Left hindlimb (tissue), 1 donor: Measurements from ENCODE around the gene CAMTA1.
"Not testable (repeated sequence)": the region's sequence is repeated elsewhere in the genome, so short reads cannot be mapped to it uniquely, and the experiment has no call there.

ENCODE experiments used
- DNase-seq: peaks from one replicate; pipeline ENCODE4 v3.0.0-alpha.2; 2018

The CAMTA1 gene

DNA sequence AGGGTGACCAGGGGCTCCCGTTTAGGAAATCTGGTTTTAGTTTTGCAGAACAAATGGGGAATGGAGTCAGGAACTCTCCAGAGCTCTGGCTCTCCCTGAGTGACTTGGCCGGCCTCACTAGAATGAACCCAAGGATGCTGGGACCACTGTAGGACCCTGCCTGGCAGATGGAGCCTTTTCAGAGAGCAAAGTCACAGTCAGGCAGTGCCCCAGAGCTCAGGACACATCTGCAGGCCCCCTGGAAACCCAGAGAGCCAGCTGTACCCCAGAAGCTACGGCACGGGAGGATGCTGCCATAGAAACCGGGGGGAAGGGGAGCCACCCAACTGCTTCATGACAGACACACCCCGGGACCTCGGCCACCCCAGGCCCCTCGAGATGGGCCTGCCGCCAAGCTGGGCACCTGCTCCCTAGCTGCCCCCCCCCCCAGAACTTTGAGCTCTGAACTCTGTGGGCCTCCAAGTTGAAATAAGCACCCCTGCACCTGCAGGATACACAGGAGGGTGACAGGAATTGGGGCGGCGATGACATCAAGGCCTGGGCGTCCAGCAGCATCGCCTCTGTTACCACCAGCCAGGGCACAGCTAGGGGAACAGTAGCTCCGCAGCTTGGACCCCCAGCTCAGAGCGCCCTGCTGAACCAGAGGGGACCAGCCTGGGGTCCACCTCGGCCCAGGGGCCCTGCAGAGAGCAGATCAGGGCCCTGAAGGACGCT is 894.1 kb downstream of the CAMTA1 start:
- DNase-seq, result peak; percentile 23

DNA sequence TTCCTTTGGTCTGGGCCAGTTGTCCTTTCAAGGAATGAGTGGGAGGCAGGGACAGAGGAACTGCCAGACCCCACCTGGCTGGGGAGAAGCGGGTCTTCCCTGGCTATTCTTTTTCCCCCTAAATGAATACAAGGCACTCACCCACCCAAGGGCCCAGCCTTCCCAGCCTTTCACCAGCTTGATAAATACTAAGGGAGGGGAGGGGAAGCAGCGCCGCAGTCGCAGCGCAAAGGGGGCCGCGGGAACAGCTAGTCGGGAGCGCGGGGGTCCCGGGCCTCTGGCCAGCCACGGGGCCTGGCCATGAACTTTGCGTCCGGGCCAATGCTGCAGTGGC is 894.6 kb downstream of the CAMTA1 start:
- no peak for DNase-seq

DNA sequence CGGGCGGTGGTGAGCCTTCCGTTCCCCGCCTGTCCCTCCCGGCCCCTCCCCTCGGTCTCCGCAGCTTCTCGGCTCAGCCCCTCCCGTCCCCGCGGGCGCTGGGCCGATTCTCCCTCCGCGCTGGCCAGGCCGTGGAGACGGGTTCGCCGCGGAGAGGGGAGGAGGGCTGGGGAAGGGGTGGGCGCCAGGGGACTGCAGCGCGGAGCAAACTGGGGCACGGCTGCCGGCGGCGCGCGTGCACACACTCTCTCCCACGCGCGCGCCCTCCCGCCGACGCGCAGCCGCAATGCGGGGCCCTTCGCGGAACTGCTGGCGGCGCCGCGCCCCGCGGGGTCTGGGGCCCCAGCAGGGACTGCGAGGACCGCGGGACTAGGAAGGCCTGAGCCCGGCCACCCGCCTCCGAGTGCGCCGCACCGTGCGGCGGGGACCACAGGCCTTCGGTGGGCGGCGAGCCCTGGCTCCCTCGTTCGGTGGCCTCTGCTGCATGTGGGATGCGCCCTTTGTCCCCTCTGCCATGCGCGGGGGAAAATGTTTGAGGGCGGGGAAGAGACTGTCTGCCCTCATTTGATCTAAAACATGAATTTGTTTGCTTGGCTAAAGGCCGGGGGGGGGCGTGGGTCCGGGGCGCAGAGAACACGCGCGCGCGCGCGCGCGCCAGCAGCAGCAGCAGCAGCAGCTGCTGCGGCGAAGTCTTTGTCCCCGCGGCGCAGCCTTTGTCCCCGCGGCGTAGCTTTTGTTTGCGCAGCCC is 895.1 kb downstream of the CAMTA1 start:
- DNase-seq, result peak; percentile 85

DNA sequence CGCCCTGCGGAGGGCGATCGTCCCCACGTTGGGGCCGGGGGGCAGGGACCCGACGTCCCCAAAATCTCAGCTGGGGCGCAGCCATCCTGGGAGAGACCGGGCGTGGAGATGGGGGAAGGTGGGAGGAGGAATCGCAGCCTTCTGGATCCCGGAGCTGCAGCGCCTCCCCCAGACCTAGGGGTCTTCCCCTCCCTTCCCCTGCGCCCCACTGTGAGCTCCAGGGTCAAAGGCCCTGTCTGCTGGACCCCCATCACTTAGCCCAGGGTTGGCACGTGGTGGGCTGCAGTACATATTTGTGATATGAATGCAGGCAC is 895.7 kb downstream of the CAMTA1 start:
- DNase-seq, result no peak

DNA sequence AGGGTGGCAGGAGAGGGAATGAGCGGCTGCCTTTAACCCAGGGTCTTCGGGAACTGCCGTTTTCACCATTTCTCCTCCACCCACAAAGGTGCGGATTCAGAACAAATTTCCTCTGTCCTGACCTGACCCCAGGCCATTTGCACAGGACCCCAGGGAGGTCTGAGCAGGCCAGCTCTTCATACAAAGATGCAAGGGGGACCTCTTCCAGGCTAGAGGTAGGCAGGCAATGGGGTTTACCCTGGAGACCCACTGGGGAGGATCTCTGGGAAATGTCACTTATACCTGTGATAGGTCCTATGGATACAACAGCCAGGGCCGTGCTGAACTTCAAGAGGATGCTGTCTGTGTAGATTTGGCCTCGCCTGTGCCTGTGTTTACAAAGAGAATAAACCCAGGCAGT is 896.1 kb downstream of the CAMTA1 start:
- peak; percentile 26 for DNase-seq

DNA sequence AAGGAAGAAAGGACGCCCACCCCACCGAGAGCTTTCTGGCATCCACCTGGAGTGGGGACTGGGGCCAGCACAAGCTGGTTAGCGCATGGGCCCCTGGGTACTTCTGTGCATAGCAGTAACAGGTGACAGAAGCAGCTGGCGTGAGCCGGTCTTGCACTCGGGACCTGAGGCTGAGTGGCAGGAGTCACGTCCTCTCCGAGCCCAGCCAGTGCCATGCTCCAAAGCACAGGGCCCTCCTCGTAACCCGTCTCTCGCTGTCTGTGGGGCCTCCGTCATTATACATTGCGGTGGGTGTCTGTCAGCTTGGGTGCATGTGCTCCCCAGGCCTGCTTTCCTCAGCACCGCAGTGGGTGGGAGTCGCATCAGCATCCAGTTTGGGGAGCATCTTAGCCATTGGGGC is 898.3 kb downstream of the CAMTA1 start:
- peak; percentile 24 for DNase-seq

GRCh38 chr1:7684132-7684531 is 898.9 kb downstream of the CAMTA1 start:
- DNase-seq, result peak; percentile 29

DNA sequence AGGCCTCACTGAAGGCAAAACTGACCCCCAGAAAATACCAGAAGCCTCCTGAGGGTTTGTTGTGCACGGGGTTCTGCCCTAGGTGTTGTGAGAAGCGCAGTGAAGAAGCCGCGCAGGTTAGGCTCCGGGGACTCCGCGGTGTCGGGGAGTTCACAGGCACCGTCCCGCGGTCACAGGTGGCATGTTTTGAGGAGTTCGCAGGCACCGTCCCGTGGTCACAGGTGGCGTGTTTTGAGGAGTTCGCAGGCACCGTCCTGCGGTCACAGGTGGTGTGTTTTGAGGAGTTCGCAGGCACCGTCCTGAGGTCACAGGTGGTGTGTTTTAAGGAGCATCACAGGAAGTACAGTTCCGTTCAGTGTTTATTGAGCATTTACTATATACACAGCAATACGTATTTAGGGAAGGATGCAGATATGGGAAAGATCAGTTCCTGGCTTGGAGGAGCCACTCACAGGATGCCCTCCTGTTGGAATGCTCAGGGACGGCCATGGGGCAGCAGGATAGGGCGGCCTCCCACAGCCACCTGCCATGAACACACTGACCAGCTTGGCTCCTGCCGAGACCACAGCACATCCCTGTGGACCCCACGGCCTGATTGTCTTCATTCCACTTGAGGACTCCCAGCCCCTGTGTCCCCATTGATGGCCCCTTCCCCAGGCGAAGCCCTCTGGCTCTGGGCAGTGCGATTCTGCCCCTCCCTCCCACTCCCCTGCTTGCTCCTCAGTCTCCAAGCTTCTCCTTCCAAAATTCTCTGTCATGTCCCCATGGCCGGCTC is 899.8 kb downstream of the CAMTA1 start:
- no peak for DNase-seq

DNA sequence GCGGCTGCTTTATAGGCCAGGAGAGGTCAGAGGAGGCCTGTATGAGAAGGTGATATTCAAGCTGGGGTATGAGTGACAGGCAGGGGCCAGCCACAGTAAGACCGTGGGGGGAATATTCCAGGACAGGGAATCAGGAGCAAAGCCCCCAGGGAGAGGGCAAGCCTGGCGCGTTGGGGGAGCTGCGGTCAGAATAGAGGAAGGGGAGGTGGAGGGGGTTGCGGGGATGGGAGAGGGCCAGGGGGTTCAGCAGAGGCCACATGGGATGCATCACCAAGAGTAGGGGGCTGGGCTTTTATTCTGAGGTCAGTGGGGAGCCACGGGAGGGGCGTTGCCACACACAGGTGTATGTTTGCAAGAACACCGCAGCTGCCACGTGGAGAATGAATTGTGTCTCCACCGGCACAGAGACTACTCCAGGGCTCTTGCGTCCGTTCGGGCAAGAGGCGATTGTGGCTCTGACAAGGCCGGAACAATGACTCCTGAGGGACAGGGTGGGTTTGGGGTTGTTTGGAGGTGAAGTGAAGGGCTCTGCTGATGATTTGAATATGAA is 901.1 kb downstream of the CAMTA1 start:
- DNase-seq, result no peak

GRCh38 chr1:7687411-7687810 is 902.2 kb downstream of the CAMTA1 start:
- no peak for DNase-seq

DNA sequence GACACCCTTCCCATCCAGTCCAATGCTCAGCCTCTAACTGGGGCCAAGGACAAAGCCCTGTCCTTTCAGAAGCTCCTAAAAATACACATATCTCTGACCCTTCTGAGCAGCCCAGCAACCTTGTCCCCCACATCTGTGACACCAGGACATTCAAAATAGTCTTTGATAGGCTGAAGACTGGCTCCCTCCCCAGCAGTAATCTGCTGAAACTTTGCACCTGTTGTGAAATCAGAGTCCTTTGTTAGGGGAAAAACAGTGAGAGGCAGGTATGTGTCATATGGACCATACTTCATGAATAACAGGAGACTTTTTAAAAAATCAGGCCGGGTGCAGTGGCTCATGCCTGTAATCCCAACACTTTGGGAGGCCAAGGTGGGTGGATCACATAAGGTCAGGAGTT is 903.4 kb downstream of the CAMTA1 start:
- no peak for DNase-seq

DNA sequence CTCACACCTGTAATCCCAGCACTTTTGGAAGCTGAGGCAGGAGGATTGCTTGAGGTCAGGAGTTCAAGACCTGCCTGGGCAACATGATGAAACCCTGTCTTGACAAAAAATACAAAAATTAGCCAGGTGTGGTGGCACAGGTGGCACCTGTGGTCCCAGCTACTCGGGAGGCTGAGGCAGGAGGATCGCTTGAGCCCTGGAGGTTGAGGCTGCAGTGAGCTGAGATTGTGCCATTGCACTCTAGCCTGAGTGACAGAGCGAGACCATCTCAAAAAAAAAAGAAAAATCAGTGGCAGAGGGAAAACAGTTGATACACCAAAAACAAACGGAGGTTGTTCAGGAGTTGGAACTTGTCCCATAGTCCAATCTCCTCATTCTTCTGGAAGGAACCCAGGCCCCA is 904.1 kb downstream of the CAMTA1 start:
- DNase-seq, result not testable (repeated sequence)

DNA sequence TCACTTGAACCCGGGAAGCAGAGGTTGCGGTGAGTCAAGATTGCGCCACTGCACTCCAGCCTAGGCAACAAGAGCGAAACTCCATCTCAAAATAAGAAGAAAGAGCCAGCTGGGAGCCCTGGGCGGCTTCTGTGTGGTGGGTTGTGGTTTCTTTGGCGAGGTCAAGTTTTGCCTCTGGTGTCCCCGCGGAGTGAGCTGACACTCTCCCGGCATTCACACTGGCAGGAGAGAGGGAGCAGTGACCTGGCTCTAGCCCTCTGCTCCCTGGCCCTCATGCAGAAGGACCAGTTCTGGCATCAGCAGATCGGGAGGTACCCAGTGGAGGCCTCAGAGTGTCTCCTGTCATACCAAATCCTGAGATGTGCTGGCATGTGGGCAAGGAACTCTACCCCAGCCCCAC is 904.8 kb downstream of the CAMTA1 start:
- no peak for DNase-seq

DNA sequence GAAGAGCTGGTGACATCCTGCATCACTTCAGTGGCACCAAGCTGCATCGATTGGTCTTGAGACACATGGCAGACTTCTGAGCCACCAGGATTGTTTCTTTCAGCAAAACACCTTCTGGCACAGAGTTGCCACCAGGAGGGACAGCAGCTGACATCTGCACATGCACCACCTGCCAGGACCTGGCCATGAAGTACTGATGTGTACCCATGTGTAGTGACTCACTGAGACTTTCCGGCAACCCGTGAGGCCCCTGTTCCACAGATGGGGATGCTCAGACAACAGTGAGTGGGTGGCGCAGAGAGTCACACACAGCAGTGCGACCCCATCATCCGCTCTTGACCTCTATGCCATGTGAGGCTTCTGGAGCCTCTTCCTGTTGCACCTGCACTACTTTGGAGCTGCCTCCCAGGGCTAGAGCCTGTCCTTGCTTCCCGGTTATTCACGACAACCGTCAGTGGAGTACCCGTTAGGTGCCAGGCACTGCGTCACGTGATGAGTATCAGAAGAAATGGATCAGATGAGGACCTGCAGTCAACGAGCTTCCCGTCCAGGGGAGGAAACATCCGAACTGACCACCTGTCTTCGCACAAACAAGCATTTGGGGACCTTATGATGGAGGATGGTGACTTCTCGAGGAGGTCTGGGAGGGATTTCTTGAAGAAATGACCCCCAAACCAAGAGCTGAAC is 905.4 kb downstream of the CAMTA1 start:
- no peak for DNase-seq

GRCh38 chr1:7691576-7691975 is 906.3 kb downstream of the CAMTA1 start:
- no peak for DNase-seq

GRCh38 chr1:7692005-7692404 is 906.8 kb downstream of the CAMTA1 start:
- no peak for DNase-seq

- DNase-seq, result not testable (repeated sequence)
Observed at GRCh38 chr1:7693037-7693436, 907.8 kb downstream of the CAMTA1 start.

DNA sequence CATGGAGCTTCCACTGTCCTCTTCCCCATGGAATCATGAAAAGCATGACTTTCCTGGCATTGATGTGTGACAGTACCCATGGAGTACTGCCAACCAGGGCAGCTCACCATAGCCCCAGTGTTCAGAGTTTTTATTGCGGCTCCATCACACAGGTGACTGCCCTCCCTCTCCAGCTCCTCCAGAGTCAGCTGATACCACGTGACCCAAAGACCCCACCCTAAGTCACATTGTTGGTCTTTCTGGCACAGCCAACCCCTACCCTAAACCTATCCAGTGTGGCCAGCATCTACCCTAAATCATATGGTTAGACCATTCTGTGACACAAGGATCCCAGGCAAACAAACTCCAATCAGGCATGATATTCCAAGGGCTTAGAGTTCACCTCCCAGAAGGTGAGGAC is 908.4 kb downstream of the CAMTA1 start:
- no peak for DNase-seq

DNA sequence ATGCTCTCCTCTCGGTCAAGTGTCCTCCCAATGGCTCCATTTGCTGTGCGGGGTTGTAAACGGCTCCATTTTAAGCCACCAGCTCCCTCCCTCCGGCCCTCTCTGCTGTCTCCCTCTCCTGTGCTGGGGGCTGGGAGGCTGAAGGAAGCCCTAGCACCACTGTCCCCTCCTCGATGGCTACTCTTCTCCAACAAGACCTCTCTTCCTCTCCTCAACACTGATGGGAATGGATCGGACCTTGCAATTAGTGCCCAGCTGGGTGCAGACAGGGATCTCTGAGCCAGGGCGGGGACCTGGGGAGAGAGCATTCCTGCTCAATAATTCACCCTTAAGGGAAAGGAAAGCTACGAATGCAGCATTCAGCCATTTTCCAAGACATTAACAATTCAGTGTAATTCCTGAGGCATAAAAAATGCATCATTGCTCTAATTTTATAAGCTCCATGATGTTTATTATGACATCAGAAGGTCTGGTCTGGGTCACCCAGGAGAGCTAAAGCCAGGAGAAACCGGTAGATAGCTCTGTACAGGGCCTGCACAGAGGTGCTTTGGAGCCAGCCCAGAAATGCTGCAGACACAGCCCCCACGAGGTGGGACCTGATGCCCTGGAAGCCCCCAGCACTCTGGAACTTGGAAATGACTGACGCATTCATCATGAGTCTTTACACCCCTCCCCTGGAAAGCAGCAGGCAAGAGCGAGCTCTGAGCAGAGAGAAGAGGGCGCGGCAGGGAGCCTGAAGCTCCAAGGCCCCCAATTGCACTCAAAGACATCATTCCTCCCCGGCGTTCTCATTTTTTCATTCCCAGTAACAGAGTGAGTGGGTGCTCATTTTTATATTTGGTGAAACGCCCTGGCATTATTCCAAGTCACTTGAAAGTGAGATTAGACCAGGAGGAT is 909.6 kb downstream of the CAMTA1 start:
- DNase-seq, result no peak

GRCh38 chr1:7695497-7696117 is 910.4 kb downstream of the CAMTA1 start:
- DNase-seq, result no peak

DNA sequence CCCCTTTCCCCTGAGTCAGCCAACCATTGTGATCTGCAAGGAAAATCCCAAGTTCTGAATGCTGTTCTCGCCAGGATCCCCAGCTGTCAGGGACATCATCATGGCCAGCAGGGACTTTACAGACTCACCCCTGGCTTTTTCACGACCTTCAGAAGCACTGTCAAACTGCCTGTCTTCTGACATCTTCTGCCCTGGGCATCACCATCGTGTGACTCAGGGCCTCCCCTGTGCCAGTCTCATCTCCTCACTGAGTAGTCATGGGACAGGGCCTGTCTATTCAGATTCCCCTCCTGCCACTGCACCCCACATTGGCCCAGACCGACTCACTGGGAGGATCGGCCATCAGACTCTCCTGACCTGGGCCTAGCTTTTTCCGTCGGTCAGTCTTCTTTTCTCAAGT is 913.4 kb downstream of the CAMTA1 start:
- DNase-seq, result no peak

DNA sequence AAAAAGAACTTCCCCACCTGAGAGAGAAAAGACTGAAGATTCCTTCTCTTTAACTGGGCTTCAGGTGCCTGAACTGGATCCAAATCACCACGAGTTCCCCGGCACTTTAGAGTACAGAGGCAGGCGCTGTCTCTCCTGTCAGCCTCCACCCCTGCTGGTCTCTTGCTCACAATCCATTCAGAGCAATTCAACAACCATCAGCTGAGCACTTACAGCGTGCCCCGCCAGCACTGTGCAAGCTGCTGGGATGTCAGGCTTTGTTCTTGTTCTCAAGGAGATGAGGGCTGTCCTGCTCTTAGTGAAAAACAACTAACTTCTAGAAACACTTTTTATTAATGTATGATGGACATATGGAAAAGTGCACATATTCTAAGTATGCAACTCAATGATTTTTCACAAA is 917.1 kb downstream of the CAMTA1 start:
- DNase-seq, result no peak
